Kidney (tissue), 14 donors: ENCODE results near the gene SPACA7. TPM values are rescaled to one million over a fixed set of nuclear protein-coding genes. Genes with fewer than 3 reads are reported as not detected.

ENCODE experiments used
- DNase-seq, 5 donors: peaks; one replicate each; pipeline ENCODE4 v3.0.0-alpha.2; 2013 to 2020
- FAIRE-seq: peaks from 2 replicates; lab custom pipeline; 2012; peaks lifted over from hg19 to GRCh38; lab: Jason Lieb, UNC
- H3K27ac ChIP-seq, 2 donors: one replicate each; pipeline ENCODE4 v1.7.0; 2013; ENCODE audit warnings: low read depth in 2 of 2, low read length in 2 of 2, inconsistent platforms in 1 of 2
- H3K27me3 ChIP-seq: one replicate; pipeline ENCODE4 v1.7.1; 2013; ENCODE audit warnings: low read length, inconsistent platforms; ENCODE audit not compliant: control insufficient read depth, insufficient read depth
- H3K36me3 ChIP-seq, 3 donors: one replicate each; pipeline versions ENCODE4 v1.7.0 to v1.7.1; 2013; ENCODE audit warnings: low read length in 3 of 3, control low read depth in 1 of 3, inconsistent platforms in 1 of 3; ENCODE audit not compliant: insufficient read depth in 3 of 3, control insufficient read depth in 2 of 3
- H3K4me1 ChIP-seq, 3 donors: one replicate each; pipeline versions ENCODE4 v1.7.0 to v1.7.1; 2013; ENCODE audit warnings: low read length in 3 of 3, inconsistent platforms in 1 of 3, low read depth in 1 of 3; ENCODE audit not compliant: control insufficient read depth in 2 of 3, insufficient read depth in 2 of 3
- H3K4me3 ChIP-seq, 3 donors: one replicate each; pipeline versions ENCODE4 v1.7.0 to v1.8.1; 2013; ENCODE audit warnings: low read length in 3 of 3, control low read depth in 1 of 3, inconsistent platforms in 1 of 3
- H3K9ac ChIP-seq, 3 donors: one replicate each; pipeline versions ENCODE4 v1.7.0 to v1.7.1; 2013; ENCODE audit warnings: low read length in 3 of 3, control low read depth in 1 of 3, inconsistent platforms in 1 of 3
- H3K9me3 ChIP-seq, 3 donors: one replicate each; pipeline versions ENCODE4 v1.7.0 to v1.7.1; 2013; ENCODE audit warnings: low read length in 3 of 3, control low read depth in 1 of 3, inconsistent platforms in 1 of 3; ENCODE audit not compliant: control insufficient read depth in 2 of 3, insufficient read depth in 1 of 3
- CTCF ChIP-seq: IDR thresholded peaks from 3 replicates; pipeline ENCODE4 v1.5.1; 2012; ENCODE audit warnings: mild to moderate bottlenecking, moderate library complexity, borderline replicate concordance; ENCODE audit not compliant: insufficient read depth; ENCODE audit errors: extremely low read depth
- intact Hi-C: fragments of 100-400 bp; cut with DNase I; formaldehyde crosslinking; loops from one replicate; pipeline ENCODE4 v1.11.1; 2022
- polyA plus RNA-seq: library from polyadenylated mRNA; stranded (reverse); fragments of 350-450 nt; fragmentation: Illumina TruSeq; extraction: RNeasy Lipid Tissue Mini Kit (QIAGEN cat#74804); gene quantifications from one replicate; pipeline ENCODE4 v1.2.3, GENCODE V29; 2014; ENCODE audit warnings: low read depth, low replicate concordance; ENCODE audit not compliant: insufficient read depth
- total RNA-seq: library from RNA; stranded (reverse); fragmentation: NEBNext Ultra II Directional; extraction: Animal tissue kit (Norgen Biotek cat#: 25700); gene quantifications from one replicate; pipeline ENCODE4 v1.2.1, GENCODE V29; 2021
- donor health status: control.
- donor health status: control.
- donor health status: control.
- donor health status: control.
- donor health status: control.
- donor health status: DM: yes; HTN: yes; CAD: no.
- donor health status: Normal renal cell carcinoma (clear cell type).

Gene SPACA7
- total and polyA plus RNA-seq, 2 donors from 2014 or later, result not detected

- Histone ChIP-seq H3K4me1 (no peaks in the 10 kb centered on the region), H3K9ac (no peak overlapping the region), H3K27ac (no peak overlapping the region), H3K27me3 (peaks cover 4% of the 10 kb centered on the region), H3K36me3 (no peaks in the 10 kb centered on the region), H3K4me3 (no peak overlapping the region), H3K9me3 (peaks cover 0 to 5% (median 2%) of the 10 kb centered on the region in 3 donors)
- intact Hi-C loops, result no loop called here
- DNase-seq, result no peak
- no peak for TF ChIP-seq CTCF
- no peak for FAIRE-seq
Observed at GRCh38 chr13:112434937-112435523, 58.9 kb downstream of the SPACA7 start.

GRCh38 chr13:112435973-112436372 lies 59.8 kb downstream of the SPACA7 start:
- DNase-seq, result no peak

GRCh38 chr13:112438094-112438493 lies 61.9 kb downstream of the SPACA7 start:
- DNase-seq, result no peak
- H3K9ac ChIP-seq, result no peak overlapping the region
- peaks cover 6% of the 10 kb centered on the region for H3K27me3 ChIP-seq
- intact Hi-C loops, result no loop called here
- peaks cover 0 to 5% (median 2%) of the 10 kb centered on the region in 3 donors for H3K9me3 ChIP-seq
- H3K4me1 ChIP-seq, result no peaks in the 10 kb centered on the region
- no peak for FAIRE-seq
- no peak overlapping the region for H3K4me3 ChIP-seq
- TF ChIP-seq CTCF, result no peak
- no peaks in the 10 kb centered on the region for H3K36me3 ChIP-seq
- no peak overlapping the region for H3K27ac ChIP-seq

More at GRCh38 chr13:112435973-112436372, 59.8 kb downstream of the SPACA7 start:
- intact Hi-C loops, result no loop called here
- H3K9ac ChIP-seq, result no peak overlapping the region
- peaks cover 4% of the 10 kb centered on the region for H3K27me3 ChIP-seq
- H3K9me3 ChIP-seq, result peaks cover 0 to 5% (median 2%) of the 10 kb centered on the region in 3 donors
- no peak overlapping the region for H3K4me3 ChIP-seq
- H3K4me1 ChIP-seq, result no peaks in the 10 kb centered on the region
- H3K27ac ChIP-seq, result no peak overlapping the region
- no peak for TF ChIP-seq CTCF
- no peaks in the 10 kb centered on the region for H3K36me3 ChIP-seq
- no peak for FAIRE-seq
